Hepatocyte (in vitro differentiated cells): ENCODE results near the gene ST3GAL5. TPM values are rescaled to one million over a fixed set of nuclear protein-coding genes. Genes with fewer than 3 reads are reported as not detected.

ENCODE experiments used
- DNase-seq: peaks from one replicate; pipeline ENCODE4 v3.0.0-alpha.2; 2016; ENCODE audit warnings: low spot score
- H2AFZ ChIP-seq: fragments of 200-600 bp; sonication (generic); 2 replicates; pipeline ENCODE4 v1.6.0; 2016; ENCODE audit warnings: antibody characterized with exemption, mild to moderate bottlenecking
- H3K27ac ChIP-seq: fragments of 200-600 bp; sonication (generic); 2 replicates; pipeline ENCODE4 v1.5.1; 2016; ENCODE audit warnings: mild to moderate bottlenecking
- H3K27me3 ChIP-seq: fragments of 200-600 bp; sonication (generic); 2 replicates; pipeline ENCODE4 v1.6.1; 2016
- H3K36me3 ChIP-seq: fragments of 200-600 bp; sonication (generic); replicated peaks from 2 replicates; pipeline ENCODE4 v1.5.1; 2016; ENCODE audit warnings: low read depth; ENCODE audit not compliant: insufficient read depth
- H3K4me1 ChIP-seq: fragments of 200-600 bp; sonication (generic); 2 replicates; pipeline ENCODE4 v1.5.1; 2016; ENCODE audit warnings: mild to moderate bottlenecking, moderate library complexity; ENCODE audit not compliant: insufficient read depth
- H3K4me2 ChIP-seq: fragments of 200-600 bp; sonication (generic); 2 replicates; pipeline ENCODE4 v1.6.0; 2016
- H3K4me3 ChIP-seq: fragments of 200-600 bp; sonication (generic); 2 replicates; pipeline ENCODE4 v1.5.1; 2016; ENCODE audit warnings: mild to moderate bottlenecking
- H3K79me2 ChIP-seq: fragments of 200-600 bp; sonication (generic); 2 replicates; pipeline ENCODE4 v1.6.0; 2017; ENCODE audit warnings: mild to moderate bottlenecking
- H3K9me2 ChIP-seq: fragments of 200-600 bp; sonication (generic); replicated peaks from 2 replicates; pipeline ENCODE4 v1.6.0; 2017; ENCODE audit warnings: mild to moderate bottlenecking; ENCODE audit not compliant: insufficient read depth
- H3K9me3 ChIP-seq: fragments of 200-600 bp; sonication (generic); 2 replicates; pipeline ENCODE4 v1.5.1; 2016; ENCODE audit warnings: low read depth, mild to moderate bottlenecking
- H4K20me1 ChIP-seq: fragments of 200-600 bp; sonication (generic); 2 replicates; pipeline ENCODE4 v1.6.0; 2016; ENCODE audit warnings: mild to moderate bottlenecking; ENCODE audit not compliant: insufficient read depth, poor library complexity, severe bottlenecking
- CTCF ChIP-seq: fragments of 200-600 bp; sonication (generic); IDR thresholded peaks from 2 replicates; pipeline ENCODE4 v1.5.1; 2016; ENCODE audit warnings: antibody characterized with exemption, mild to moderate bottlenecking; ENCODE audit not compliant: poor library complexity
- EZH2 ChIP-seq: fragments of 200-600 bp; sonication (generic); IDR thresholded peaks from 2 replicates; pipeline ENCODE4 v1.6.1; 2016; ENCODE audit warnings: antibody characterized with exemption, mild to moderate bottlenecking, borderline replicate concordance
- EZH2phosphoT487 ChIP-seq: fragments of 200-600 bp; sonication (generic); IDR thresholded peaks from one replicate; pipeline ENCODE4 v1.6.1; 2018; ENCODE audit warnings: antibody characterized with exemption, mild to moderate bottlenecking, low read depth, moderate library complexity; ENCODE audit not compliant: unreplicated experiment, severe bottlenecking
- WGBS: methylation state at CpG from one replicate; pipeline ENCODE4 v1.1.6; 2016; ENCODE audit warnings: low lambda C conversion rate; ENCODE audit errors: missing lambda C conversion rate; 5-methylcytosine and 5-hydroxymethylcytosine counted together
- polyA plus RNA-seq: library from polyadenylated mRNA; unstranded; fragments of >200 nt; fragmentation: Nextera tagmentation; extraction: Ambion mirVana; gene quantifications from 2 replicates; pipeline ENCODE4 v1.2.1, GENCODE V29; 2016
- total RNA-seq: library from RNA; depleted of rRNA; stranded (reverse); fragments of >200 nt; gene quantifications from 2 replicates; pipeline ENCODE4 v1.2.3, GENCODE V29; 2014

ST3GAL5 gene
- total and polyA plus RNA-seq, 2 experiments from 2014 or later: 24.7 to 25.6 TPM

GRCh38 chr2:85930129-85931124 lies 41.6 kb upstream of the ST3GAL5 start:
- TF ChIP-seq CTCF (no peak), EZH2 (no peak), EZH2phosphoT487 (no peak)
- no peaks in the 10 kb centered on the region for H3K27me3 ChIP-seq
- H3K4me2 ChIP-seq: no peak overlapping the region
- no peak overlapping the region for H3K4me3 ChIP-seq
- no peaks in the 10 kb centered on the region for H3K9me2 ChIP-seq
- no peaks in the 10 kb centered on the region for H4K20me1 ChIP-seq
- no peak overlapping the region for H2AFZ ChIP-seq
- WGBS: 76% methylated on average over 4 of the region's 4 CpGs
- H3K4me1 ChIP-seq: peaks cover 21% of the 10 kb centered on the region
- H3K27ac ChIP-seq: no peak overlapping the region
- H3K9me3 ChIP-seq: no peaks in the 10 kb centered on the region
- no peaks in the 10 kb centered on the region for H3K79me2 ChIP-seq
- no peak for DNase-seq
- H3K36me3 ChIP-seq: no peaks in the 10 kb centered on the region

DNA sequence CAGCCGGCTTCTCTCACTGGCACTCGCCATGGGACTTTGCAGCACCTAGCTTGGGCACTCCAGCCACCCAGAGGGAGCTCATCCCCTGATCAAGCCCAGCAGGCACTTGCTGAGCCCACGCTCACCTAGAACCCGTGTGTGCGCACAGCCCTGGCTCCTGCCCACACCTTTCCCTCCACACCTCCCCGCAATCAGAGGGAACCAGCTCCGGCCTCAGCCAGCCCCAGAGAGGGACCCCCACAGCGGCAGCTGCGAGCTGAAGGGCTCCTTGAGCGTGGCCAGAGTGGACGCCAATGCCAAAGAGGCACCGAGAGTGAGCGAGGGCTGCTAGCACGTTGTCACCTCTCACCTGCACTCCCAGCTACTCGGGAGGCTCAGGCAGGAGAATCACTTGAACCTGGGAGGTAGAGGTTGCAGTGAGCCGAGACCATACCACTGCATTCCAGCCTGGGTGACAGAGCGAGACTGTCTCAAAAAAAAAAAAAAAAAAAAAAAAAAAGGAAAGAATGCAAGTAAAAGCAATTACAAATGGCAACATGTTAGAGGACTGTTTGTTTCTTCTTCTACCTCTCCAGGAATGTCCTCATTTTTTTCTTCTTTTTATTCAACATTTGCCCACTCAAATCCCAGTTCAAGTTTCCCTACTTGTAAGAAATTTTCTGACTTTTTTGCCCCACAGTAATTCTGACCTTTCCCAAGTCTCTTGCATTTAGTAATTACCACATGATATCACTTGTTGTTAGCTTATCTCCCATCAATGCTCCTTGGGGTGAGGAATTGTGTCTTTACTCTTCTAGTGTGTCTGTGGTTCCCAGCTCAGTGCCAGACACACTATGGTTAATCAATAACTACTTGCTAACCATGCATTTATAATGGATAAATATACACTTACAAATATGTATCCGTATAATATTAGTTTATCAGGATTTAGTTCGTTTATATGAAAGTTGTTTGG lies 40.6 kb upstream of the ST3GAL5 start:
- Histone ChIP-seq H3K9me2 (no peaks in the 10 kb centered on the region), H3K4me2 (no peak overlapping the region), H4K20me1 (no peaks in the 10 kb centered on the region), H3K79me2 (no peaks in the 10 kb centered on the region), H2AFZ (no peak overlapping the region), H3K27me3 (no peaks in the 10 kb centered on the region), H3K9me3 (no peaks in the 10 kb centered on the region), H3K27ac (no peak overlapping the region), H3K36me3 (no peaks in the 10 kb centered on the region), H3K4me3 (no peak overlapping the region), H3K4me1 (peaks cover 18% of the 10 kb centered on the region)
- DNase-seq: no peak
- 92% methylated on average over 18 of the region's 19 CpGs for WGBS
- TF ChIP-seq EZH2 (no peak), CTCF (no peak), EZH2phosphoT487 (no peak)

DNA sequence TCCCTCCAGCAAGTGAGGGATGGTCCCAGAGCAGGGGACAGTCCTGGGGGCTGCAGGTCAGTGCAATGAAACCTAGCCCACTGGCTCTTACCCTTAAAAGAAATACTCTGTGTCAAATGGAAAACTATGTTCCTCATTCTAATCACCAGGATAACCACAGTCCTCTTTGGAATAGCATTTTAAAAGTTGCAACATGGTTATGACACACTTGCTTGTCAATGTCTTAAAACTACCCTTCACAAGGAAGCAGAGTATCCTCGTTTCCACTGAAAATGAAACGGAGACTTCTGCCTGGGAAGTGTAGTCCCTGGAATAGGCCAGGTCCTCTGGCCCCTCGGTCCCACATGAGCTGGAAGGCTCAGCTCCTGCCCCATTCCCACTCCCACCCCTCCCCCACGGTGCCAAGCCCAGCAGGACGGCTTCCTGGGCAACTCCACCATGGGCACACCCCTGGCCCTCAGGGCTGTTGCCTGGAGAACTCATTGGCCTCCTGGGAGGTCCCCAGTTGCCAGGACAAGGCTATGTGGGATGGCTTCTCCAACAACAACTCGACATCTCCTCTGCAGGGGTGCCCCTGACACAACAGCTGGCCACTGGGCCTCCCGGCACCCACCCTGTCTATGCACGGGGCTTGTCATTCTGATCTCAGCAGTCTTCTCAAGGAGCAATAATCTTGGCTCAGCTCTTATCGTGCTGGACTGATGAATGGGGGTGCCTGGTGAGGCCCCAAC lies 38.3 kb upstream of the ST3GAL5 start:
- Histone ChIP-seq H3K4me2 (no peak overlapping the region), H3K4me1 (peaks cover 18% of the 10 kb centered on the region), H3K9me3 (no peaks in the 10 kb centered on the region), H3K79me2 (no peaks in the 10 kb centered on the region), H3K36me3 (no peaks in the 10 kb centered on the region), H3K27ac (peak overlapping the region; percentile 19), H4K20me1 (no peaks in the 10 kb centered on the region), H3K27me3 (no peaks in the 10 kb centered on the region), H3K9me2 (no peaks in the 10 kb centered on the region), H3K4me3 (no peak overlapping the region), H2AFZ (no peak overlapping the region)
- TF ChIP-seq EZH2: no peak
- TF ChIP-seq EZH2phosphoT487: no peak
- no peak for TF ChIP-seq CTCF
- 88% methylated on average over 9 of the region's 9 CpGs for WGBS
- no peak for DNase-seq
